HCT116 (cell line): Measurements from ENCODE around the gene AHRR. TPM values are rescaled to one million over a fixed set of nuclear protein-coding genes. Genes with fewer than 3 reads are reported as not detected.

Experiments
- ATAC-seq: fragments of 200-7000 bp; cut with Tn5 transposase; 2 replicates; pipeline ENCODE4 v1.9.1; 2020; ENCODE audit warnings: mild to moderate bottlenecking, moderate library complexity
- BruUV-seq: library from RNA; stranded (reverse); fragments of 400-500 nt; replicated peaks from 2 replicates; lab custom pipeline; 2021; lab: Mats Ljungman, UMichigan
- CTCF ChIA-PET: fragments of 300-600 bp; sonication (Branson Sonifier 250); formaldehyde crosslinking; loops from one replicate; lab custom pipeline; 2021; ENCODE audit warnings: antibody characterized with exemption; lab: Charles Lee
- POLR2A ChIA-PET: fragments of 300-600, 350-600 bp; sonication (Branson Sonifier 250); formaldehyde crosslinking; loops from one replicate; lab custom pipeline; 2021; ENCODE audit warnings: antibody characterized with exemption; lab: Charles Lee
- RAD21 ChIA-PET, 2 experiments: fragments of 300-600 bp; sonication (Branson Sonifier 250); formaldehyde crosslinking; loops; one replicate each; lab custom pipeline; 2023; ENCODE audit warnings: low total read pairs in 2 of 2; ENCODE audit not compliant: uncharacterized antibody in 2 of 2, unreplicated experiment in 2 of 2, low non-redundant PET in 1 of 2; lab: Charles Lee
- DNase-seq: peaks from one replicate; pipeline ENCODE4 v3.0.0-alpha.2; 2010; ENCODE audit warnings: low read depth, low spot score
- H2AFZ ChIP-seq: fragments of 200-600 bp; shearing (Covaris generic), sonication (generic); 2 replicates; pipeline ENCODE4 v1.6.1; 2017; ENCODE audit warnings: low read depth, mixed run types, mixed read lengths, antibody characterized with exemption, low read length; ENCODE audit not compliant: poor library complexity, severe bottlenecking
- H3K27ac ChIP-seq: 2 replicates; pipeline ENCODE4 v1.5.1; 2012; ENCODE audit warnings: low read depth, low read length
- H3K27me3 ChIP-seq: fragments of 200-600 bp; sonication (generic); 2 replicates; pipeline ENCODE4 v1.6.1; 2016; ENCODE audit warnings: mixed run types, low read length, mixed read lengths; ENCODE audit not compliant: insufficient read depth
- H3K36me3 ChIP-seq, 2 experiments: fragments of 200-500 bp in 1 of 2; fragments of 200-600 bp in 1 of 2; sonication (Bioruptor generic) in 1 of 2; sonication (generic) in 1 of 2; 2 replicates each; pipeline versions ENCODE4 v1.5.1 to v1.6.1; 2014 to 2016; ENCODE audit warnings: low read length in 2 of 2, inconsistent platforms in 1 of 2, mixed read lengths in 1 of 2, mixed run types in 1 of 2; ENCODE audit not compliant: insufficient read depth in 2 of 2, control insufficient read depth in 1 of 2
- H3K4me1 ChIP-seq, 2 experiments: fragments of 200-600 bp in 1 of 2; sonication (generic) in 1 of 2; 2 replicates each; pipeline versions ENCODE4 v1.5.1 to v1.6.1; 2012 to 2017; ENCODE audit warnings: low read length in 2 of 2, inconsistent platforms in 1 of 2, mild to moderate bottlenecking in 1 of 2, mixed read lengths in 1 of 2, mixed run types in 1 of 2, moderate library complexity in 1 of 2; ENCODE audit not compliant: insufficient read depth in 2 of 2, control insufficient read depth in 1 of 2
- H3K4me2 ChIP-seq: fragments of 200-600 bp; sonication (generic); 2 replicates; pipeline ENCODE4 v1.6.1; 2017; ENCODE audit warnings: mixed run types, low read length, mixed read lengths
- H3K4me3 ChIP-seq, 2 experiments: fragments of 200-600 bp in 1 of 2; sonication (generic) in 1 of 2; replicated peaks in 1 of 2; 2 replicates each; pipeline ENCODE4 v1.5.1; 2011 to 2016; ENCODE audit warnings: low read length in 2 of 2, control low read depth in 1 of 2, low read depth in 1 of 2, mild to moderate bottlenecking in 1 of 2, mixed read lengths in 1 of 2, mixed run types in 1 of 2
- H3K79me2 ChIP-seq: fragments of 200-600 bp; sonication (generic); 2 replicates; pipeline ENCODE4 v1.6.1; 2017; ENCODE audit warnings: mild to moderate bottlenecking, mixed run types, low read length, moderate library complexity, mixed read lengths; ENCODE audit not compliant: insufficient read depth
- H3K9ac ChIP-seq: fragments of 200-600 bp; sonication (generic); 2 replicates; pipeline ENCODE4 v1.6.1; 2016; ENCODE audit warnings: low read length, mixed read lengths
- H3K9me2 ChIP-seq: fragments of 200-600 bp; sonication (generic), shearing (Covaris generic); 2 replicates; pipeline ENCODE4 v1.6.1; 2017; ENCODE audit warnings: mixed run types, mild to moderate bottlenecking, moderate library complexity; ENCODE audit not compliant: insufficient read depth
- H3K9me3 ChIP-seq, 2 experiments: fragments of 200-500 bp in 1 of 2; fragments of 200-600 bp in 1 of 2; sonication (Bioruptor generic) in 1 of 2; sonication (generic) in 1 of 2; 2 replicates each; pipeline ENCODE4 v1.6.1; 2014 to 2017; ENCODE audit warnings: low read length in 2 of 2, mixed read lengths in 2 of 2, inconsistent platforms in 1 of 2, low read depth in 1 of 2, mild to moderate bottlenecking in 1 of 2, mixed run types in 1 of 2, moderate library complexity in 1 of 2; ENCODE audit not compliant: control insufficient read depth in 1 of 2, insufficient read depth in 1 of 2
- H4K20me1 ChIP-seq: fragments of 200-600 bp; sonication (generic), shearing (Covaris generic); 2 replicates; pipeline ENCODE4 v1.6.1; 2017; ENCODE audit warnings: mixed run types, mild to moderate bottlenecking, moderate library complexity; ENCODE audit not compliant: insufficient read depth
- ATF3 ChIP-seq: IDR thresholded peaks from 2 replicates; pipeline ENCODE4 v1.6.1; 2012
- CBX3 ChIP-seq: IDR thresholded peaks from 2 replicates; pipeline ENCODE4 v1.6.1; 2012; ENCODE audit warnings: low read depth
- CEBPB ChIP-seq: IDR thresholded peaks from 2 replicates; pipeline ENCODE4 v1.6.1; 2012; ENCODE audit warnings: low read depth
- CTCF ChIP-seq, 3 experiments: fragments of 200-600 bp in 1 of 3; sonication (generic) in 1 of 3; IDR thresholded peaks in 2 of 3; conservative IDR thresholded peaks in 1 of 3; 2 replicates each; pipeline ENCODE4 v1.5.1; 2012 to 2017; ENCODE audit warnings: low read depth in 2 of 3, low read length in 2 of 3, antibody characterized with exemption in 1 of 3, borderline replicate concordance in 1 of 3, control low read depth in 1 of 3, mild to moderate bottlenecking in 1 of 3, mixed read lengths in 1 of 3, mixed run types in 1 of 3, moderate library complexity in 1 of 3; ENCODE audit not compliant: insufficient read depth in 1 of 3
- EZH2 ChIP-seq: fragments of 200-600 bp; sonication (generic); IDR thresholded peaks from 2 replicates; pipeline ENCODE4 v1.6.1; 2017; ENCODE audit warnings: antibody characterized with exemption, mixed run types
- EZH2phosphoT487 ChIP-seq: fragments of 200-600 bp; IDR thresholded peaks from 2 replicates; pipeline ENCODE4 v1.6.1; 2018; ENCODE audit warnings: antibody characterized with exemption, borderline replicate concordance
- FOSL1 ChIP-seq: IDR thresholded peaks from 2 replicates; pipeline ENCODE4 v1.6.1; 2012; ENCODE audit warnings: low read depth
- POLR2A ChIP-seq: IDR thresholded peaks from 2 replicates; pipeline ENCODE4 v1.7.0; 2011; ENCODE audit warnings: borderline replicate concordance; ENCODE audit not compliant: insufficient read depth, insufficient read length; ENCODE audit errors: extremely low read depth
- SIN3A ChIP-seq: IDR thresholded peaks from 2 replicates; pipeline ENCODE4 v1.6.1; 2012; ENCODE audit warnings: low read depth
- SRF ChIP-seq: IDR thresholded peaks from 2 replicates; pipeline ENCODE4 v1.6.1; 2012; ENCODE audit warnings: low read depth
- ZFX ChIP-seq: fragments of 450-650 bp; IDR thresholded peaks from 2 replicates; pipeline ENCODE4 v1.6.1; 2017
- ZNF274 ChIP-seq: fragments of 200-500 bp; sonication (Bioruptor generic); IDR thresholded peaks from 2 replicates; pipeline ENCODE4 v1.6.1; 2014; ENCODE audit warnings: mild to moderate bottlenecking, low read depth, low read length, inconsistent platforms
- intact Hi-C: fragments of 100-400 bp; cut with micrococcal nuclease; formaldehyde crosslinking; loops from 2 replicates; pipeline ENCODE4 v1.10.0; 2022
- total RNA-seq: library from RNA; stranded (reverse); gene quantifications from one replicate; pipeline ENCODE4 v1.2.1, GENCODE V29; 2021; ENCODE audit not compliant: unreplicated experiment

The AHRR gene
- total RNA-seq, 1 experiment from 2014 or later = 12.7 TPM

GRCh38 chr5:448766-449090, 127.2 kb downstream of the AHRR start:
- BruUV-seq = no TSS peak
- Histone ChIP-seq H3K9me2 (no peaks in the 10 kb centered on the region), H3K9ac (no peak overlapping the region), H3K79me2 (peaks cover 68% of the 10 kb centered on the region), H2AFZ (no peak overlapping the region), H3K27me3 (no peaks in the 10 kb centered on the region), H3K4me3 (no peak overlapping the region), H3K36me3 (peaks cover 24 to 54% of the 10 kb centered on the region in 2 experiments; a peak in 3 of 4 replicates), H4K20me1 (0 out of 2 replicates have a peak, but pooled peaks cover 3% of the 10 kb centered on the region), H3K4me2 (no peak overlapping the region), H3K4me1 (peaks cover 7 to 18% of the 10 kb centered on the region in 2 experiments), H3K9me3 (peaks cover 0 to 10% of the 10 kb centered on the region in 2 experiments; a peak in 1 of 4 replicates), H3K27ac (no peak overlapping the region)
- ChIA-PET RAD21 (no interaction called here), POLR2A (no interaction called here), CTCF (no interaction called here)
- ATAC-seq (no peak), DNase-seq (no peak)
- intact Hi-C loops = loop anchor here (10.0 kb wide), 2 partner anchors 456 to 716 kb away; no protein-coding TSS in a partner anchor
- no peak for TF ChIP-seq CTCF (IDR thresholded peaks at IDR 0.05 in 2 of 3, conservative IDR thresholded peaks at IDR 0.05 in 1 of 3; ENCODE audit: borderline replicate concordance in 1 of 3, insufficient read depth in 1 of 3, low read depth in 2 of 3, low read length in 2 of 3)
- TF ChIP-seq POLR2A = no peak
- TF ChIP-seq SIN3A = no peak
- TF ChIP-seq CBX3 = no peak
- no peak for TF ChIP-seq SRF
- no peak for TF ChIP-seq CEBPB
- no peak for TF ChIP-seq ZNF274
- no peak for TF ChIP-seq EZH2phosphoT487
- no peak for TF ChIP-seq EZH2
- no peak for TF ChIP-seq ZFX
- TF ChIP-seq FOSL1 = no peak
- TF ChIP-seq ATF3 = no peak
